ENCODE results near the gene ZNF407.

GRCh38 chr18:74784752-74785151 lies 187.1 kb downstream of the ZNF407 start:
- TF ChIP-seq, protein P1, sequence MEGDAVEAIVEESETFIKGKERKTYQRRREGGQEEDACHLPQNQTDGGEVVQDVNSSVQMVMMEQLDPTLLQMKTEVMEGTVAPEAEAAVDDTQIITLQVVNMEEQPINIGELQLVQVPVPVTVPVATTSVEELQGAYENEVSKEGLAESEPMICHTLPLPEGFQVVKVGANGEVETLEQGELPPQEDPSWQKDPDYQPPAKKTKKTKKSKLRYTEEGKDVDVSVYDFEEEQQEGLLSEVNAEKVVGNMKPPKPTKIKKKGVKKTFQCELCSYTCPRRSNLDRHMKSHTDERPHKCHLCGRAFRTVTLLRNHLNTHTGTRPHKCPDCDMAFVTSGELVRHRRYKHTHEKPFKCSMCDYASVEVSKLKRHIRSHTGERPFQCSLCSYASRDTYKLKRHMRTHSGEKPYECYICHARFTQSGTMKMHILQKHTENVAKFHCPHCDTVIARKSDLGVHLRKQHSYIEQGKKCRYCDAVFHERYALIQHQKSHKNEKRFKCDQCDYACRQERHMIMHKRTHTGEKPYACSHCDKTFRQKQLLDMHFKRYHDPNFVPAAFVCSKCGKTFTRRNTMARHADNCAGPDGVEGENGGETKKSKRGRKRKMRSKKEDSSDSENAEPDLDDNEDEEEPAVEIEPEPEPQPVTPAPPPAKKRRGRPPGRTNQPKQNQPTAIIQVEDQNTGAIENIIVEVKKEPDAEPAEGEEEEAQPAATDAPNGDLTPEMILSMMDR (IDR thresholded peaks at IDR 0.05) = no peak
- TF ChIP-seq POLR2A (IDR thresholded peaks at IDR 0.05) (no peak), POLR2AphosphoS5 (IDR thresholded peaks at IDR 0.05) (no peak)
